ENCODE measurements around the gene NR1D1. TPM values are rescaled to one million over a fixed set of nuclear protein-coding genes. Genes with fewer than 3 reads are reported as not detected.

Gene NR1D1
- total and polyA plus RNA-seq, 3 donors from 2014 or later, result 9.8 to 23.6 (median 14.4) TPM

DNA sequence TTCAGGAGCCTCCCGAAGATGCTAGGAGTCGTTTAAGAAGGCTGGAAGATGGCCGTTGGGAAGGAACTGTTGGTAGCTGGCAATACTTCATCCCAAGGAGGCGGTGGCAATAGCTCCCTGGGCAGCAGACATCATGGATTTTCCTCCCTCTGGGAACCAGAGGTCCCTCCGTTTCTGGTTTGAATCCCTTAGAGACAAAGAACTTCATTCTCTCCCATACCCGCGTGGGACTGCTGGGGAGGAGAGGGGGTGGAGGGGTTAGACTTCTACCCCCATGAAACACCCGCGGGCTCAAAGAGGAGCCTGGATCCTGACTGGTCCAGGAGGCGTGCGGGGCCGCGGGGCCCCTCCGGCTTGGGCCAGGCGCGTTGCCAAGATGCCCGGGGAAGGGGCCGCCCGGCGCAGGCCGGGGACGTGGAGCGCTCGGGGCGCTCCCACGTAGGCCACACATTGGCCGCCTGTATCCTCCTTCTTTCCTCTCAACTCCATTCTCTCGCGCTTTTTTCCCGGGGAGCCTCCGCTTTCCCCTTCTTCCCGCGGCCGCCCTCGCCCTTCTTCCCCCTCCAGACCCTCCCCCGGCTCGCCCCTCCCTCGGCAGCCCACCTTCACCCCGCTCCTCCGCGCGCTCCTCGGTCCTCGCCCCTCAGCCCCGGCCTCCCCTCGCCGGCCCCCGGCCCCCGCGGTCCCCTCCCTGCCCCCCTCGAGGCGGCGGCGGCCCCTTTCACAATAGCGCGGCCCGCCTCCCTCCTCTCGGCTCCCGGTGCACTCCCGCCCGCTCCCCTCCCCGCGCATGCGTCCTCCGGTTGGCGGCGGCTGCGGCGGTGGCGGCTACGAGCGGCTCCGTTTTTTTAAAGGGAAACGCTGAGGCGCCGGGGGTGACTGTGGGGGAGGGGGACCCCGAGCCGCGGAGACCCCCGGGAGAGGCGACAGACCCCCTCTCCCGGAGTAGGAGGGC is 21.1 kb upstream of the NR1D1 start, which contains the start of gene MSL1:
MSL1 (plus strand) TSS at position 791 of the 955 bp plus-strand sequence. CDS start 642 bp downstream, outside the sequence.
- DNase-seq, result peak; percentile 86
- Histone ChIP-seq H3K4me3 (peak within 1 kb of the TSS; percentile 94 to 98), H3K27ac (peak within 1 kb of the TSS; percentile 97 to 99), H3K36me3 (ENCODE audit: low read depth, missing control alignments) (no peaks in the 10 kb centered on the region), H3K9me3 (no peaks in the 10 kb centered on the region), H3K27me3 (no peaks in the 10 kb centered on the region), H3K4me1 (peaks cover 18% of the 10 kb centered on the region)
- 1 to 2% methylated on average over 42 to 75 of the region's 82 CpGs for WGBS, 2 donors
- intact Hi-C loops (cut with DNase I; ENCODE audit: low total_unique reads), result no loop called here
- TF ChIP-seq, protein P1, sequence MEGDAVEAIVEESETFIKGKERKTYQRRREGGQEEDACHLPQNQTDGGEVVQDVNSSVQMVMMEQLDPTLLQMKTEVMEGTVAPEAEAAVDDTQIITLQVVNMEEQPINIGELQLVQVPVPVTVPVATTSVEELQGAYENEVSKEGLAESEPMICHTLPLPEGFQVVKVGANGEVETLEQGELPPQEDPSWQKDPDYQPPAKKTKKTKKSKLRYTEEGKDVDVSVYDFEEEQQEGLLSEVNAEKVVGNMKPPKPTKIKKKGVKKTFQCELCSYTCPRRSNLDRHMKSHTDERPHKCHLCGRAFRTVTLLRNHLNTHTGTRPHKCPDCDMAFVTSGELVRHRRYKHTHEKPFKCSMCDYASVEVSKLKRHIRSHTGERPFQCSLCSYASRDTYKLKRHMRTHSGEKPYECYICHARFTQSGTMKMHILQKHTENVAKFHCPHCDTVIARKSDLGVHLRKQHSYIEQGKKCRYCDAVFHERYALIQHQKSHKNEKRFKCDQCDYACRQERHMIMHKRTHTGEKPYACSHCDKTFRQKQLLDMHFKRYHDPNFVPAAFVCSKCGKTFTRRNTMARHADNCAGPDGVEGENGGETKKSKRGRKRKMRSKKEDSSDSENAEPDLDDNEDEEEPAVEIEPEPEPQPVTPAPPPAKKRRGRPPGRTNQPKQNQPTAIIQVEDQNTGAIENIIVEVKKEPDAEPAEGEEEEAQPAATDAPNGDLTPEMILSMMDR (IDR thresholded peaks at IDR 0.05), result no peak
- no peak for TF ChIP-seq POLR2A (IDR thresholded peaks at IDR 0.05)

- H3K4me3 ChIP-seq, result no peak overlapping the region
- no peaks in the 10 kb centered on the region for H3K9me3 ChIP-seq
- H3K27ac ChIP-seq, result peak overlapping the region in 1 of 2 donors; percentile 99
- no peak for DNase-seq
- H3K36me3 ChIP-seq (ENCODE audit: low read depth, missing control alignments), result no peaks in the 10 kb centered on the region
- H3K27me3 ChIP-seq, result no peaks in the 10 kb centered on the region
- WGBS, 2 donors, result 61 to 64% methylated on average over 2 of the region's 2 CpGs
- H3K4me1 ChIP-seq, result peaks cover 43% of the 10 kb centered on the region
- intact Hi-C loops (cut with DNase I; ENCODE audit: low total_unique reads), result no loop called here
- TF ChIP-seq POLR2A (IDR thresholded peaks at IDR 0.05), result no peak
- TF ChIP-seq, protein P1 (IDR thresholded peaks at IDR 0.05), result no peak
Observed at GRCh38 chr17:40115101-40115436, 14.7 kb upstream of the NR1D1 start.

DNA sequence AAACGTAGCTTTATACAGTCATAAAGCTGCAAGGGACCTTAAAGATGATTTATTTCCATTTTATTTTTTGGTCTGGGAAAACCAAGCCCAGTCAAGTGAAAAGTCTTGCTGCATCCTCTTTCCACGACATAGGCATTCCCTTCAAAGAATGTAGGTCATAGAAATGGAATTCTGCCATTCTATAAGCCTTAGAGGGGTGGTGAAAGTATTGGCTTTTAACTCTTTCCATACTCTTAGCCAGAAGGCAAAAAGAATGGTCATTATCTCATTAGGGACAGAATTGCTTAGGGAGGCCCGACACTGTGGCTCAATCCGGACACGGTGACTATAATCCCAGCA is 13.5 kb upstream of the NR1D1 start:
- no peak for DNase-seq
- no peaks in the 10 kb centered on the region for H3K27me3 ChIP-seq
- H3K4me3 ChIP-seq, result peak overlapping the region in 1 of 2 donors; percentile 20
- H3K9me3 ChIP-seq, result no peaks in the 10 kb centered on the region
- no peaks in the 10 kb centered on the region for H3K36me3 ChIP-seq (ENCODE audit: low read depth, missing control alignments)
- peaks cover 55% of the 10 kb centered on the region for H3K4me1 ChIP-seq
- peak overlapping the region; percentile 86 to 99 for H3K27ac ChIP-seq
- TF ChIP-seq, protein P1 (IDR thresholded peaks at IDR 0.05), result no peak
- no peak for TF ChIP-seq POLR2A (IDR thresholded peaks at IDR 0.05)
- 41 to 48% methylated on average over 5 of the region's 5 CpGs for WGBS, 2 donors
- intact Hi-C loops (cut with DNase I; ENCODE audit: low total_unique reads), result no loop called here

GRCh38 chr17:40113110-40113906 is 12.9 kb upstream of the NR1D1 start:
- DNase-seq, result peak; percentile 96

More at GRCh38 chr17:40113110-40113906, 12.9 kb upstream of the NR1D1 start:
- H3K27me3 ChIP-seq, result no peaks in the 10 kb centered on the region
- H3K9me3 ChIP-seq, result no peaks in the 10 kb centered on the region
- intact Hi-C loops (cut with DNase I; ENCODE audit: low total_unique reads), result no loop called here
- no peak for TF ChIP-seq POLR2A (IDR thresholded peaks at IDR 0.05)
- TF ChIP-seq, protein P1 (IDR thresholded peaks at IDR 0.05), result peak; percentile 63 to 99 (median 98)
- 7 to 13% methylated on average over 17 of the region's 17 CpGs for WGBS, 2 donors
- H3K36me3 ChIP-seq (ENCODE audit: low read depth, missing control alignments), result no peaks in the 10 kb centered on the region
- peak overlapping the region; percentile 93 to 99 for H3K27ac ChIP-seq
- peaks cover 60% of the 10 kb centered on the region for H3K4me1 ChIP-seq
- H3K4me3 ChIP-seq, result peak overlapping the region; percentile 20 to 25

Data from testis (tissue), 3 donors.